Pancreas (tissue), 10 donors: ENCODE data around the gene PRR36. TPM values are rescaled to one million over a fixed set of nuclear protein-coding genes. Genes with fewer than 3 reads are reported as not detected.

ENCODE experiments used
- ATAC-seq, 4 donors: fragments of 200-7000 bp; cut with Tn5 transposase; one replicate each; pipeline versions ENCODE4 v1.8.0 to v1.9.1; 2020; ENCODE audit warnings: mild to moderate bottlenecking in 4 of 4, moderate library complexity in 4 of 4
- DNase-seq, 6 donors: peaks; one replicate each; pipeline ENCODE4 v3.0.0-alpha.2; 2020
- FAIRE-seq: peaks from 2 replicates; lab custom pipeline; 2012; peaks lifted over from hg19 to GRCh38; lab: Jason Lieb, UNC
- H3K27ac ChIP-seq, 4 donors: fragments of 200-600 bp; sonication (generic); 1 replicate in 3 of 4; 2 replicates in 1 of 4; pipeline versions ENCODE4 v1.5.0 to v1.8.0; 2020
- H3K27me3 ChIP-seq, 4 donors: fragments of 200-600 bp; one replicate each; pipeline ENCODE4 v1.8.0; 2021
- H3K36me3 ChIP-seq, 3 donors: fragments of 200-600 bp; sonication (generic) in 1 of 3; one replicate each; pipeline versions ENCODE4 v1.5.0 to v1.8.0; 2020 to 2021
- H3K4me1 ChIP-seq, 3 donors: fragments of 200-600 bp; one replicate each; pipeline ENCODE4 v1.8.0; 2021
- H3K4me3 ChIP-seq, 4 donors: fragments of 200-600 bp; sonication (generic) in 2 of 4; one replicate each; pipeline versions ENCODE4 v1.5.0 to v1.8.0; 2020 to 2021
- H3K9me3 ChIP-seq, 4 donors: fragments of 200-600 bp; one replicate each; pipeline ENCODE4 v1.8.0; 2021
- CTCF ChIP-seq, 4 donors: fragments of 200-600 bp; sonication (generic) in 3 of 4; IDR thresholded peaks; one replicate each; pipeline versions ENCODE4 v1.5.0 to v1.8.0; 2021; ENCODE audit warnings: antibody characterized with exemption in 4 of 4
- WGBS, 2 donors: extraction: QIAGEN DNeasy Blood & Tissue Kit; methylation state at CpG; one replicate each; pipeline ENCODE4 v1.1.7; 2013; 5-methylcytosine and 5-hydroxymethylcytosine counted together
- intact Hi-C, 3 donors: fragments of 100-400 bp; cut with DNase I; formaldehyde crosslinking; loops; one replicate each; pipeline versions ENCODE4 v1.11.1 to v1.14.2; 2022
- polyA plus RNA-seq, 2 donors: library from polyadenylated mRNA; stranded (reverse); fragments of 200-250 nt; gene quantifications; one replicate each; pipeline ENCODE4 v1.2.3, GENCODE V29; 2013
- total RNA-seq, 6 donors: library from RNA; stranded (reverse); fragmentation: NEBNext Ultra II Directional in 4 of 6; extraction: Animal tissue kit (Norgen Biotek cat#: 25700) in 4 of 6; gene quantifications; one replicate each; pipeline versions ENCODE4 v1.2.1 to v1.2.4, GENCODE V29; 2021 to 2023
- donor health status: healthy with polysubstance abuse.
- donor health status: DM: no; HTN: no; CAD: no; lungs with moderate emphysema.
- donor health status: DM: no; HTN: no; CAD: no.
- donor health status: control.
- donor health status: control.
- donor health status: Bipolar disorder and iron deficiency.
- donor health status: DM: yes; HTN: yes; CAD: no.
- donor health status: DM: no; HTN: no; CAD: no.
- donor health status: DM: no; HTN: no; CAD: no.
- donor health status: DM: yes; HTN: yes; CAD: no.

Gene PRR36
- total and polyA plus RNA-seq, 8 donors: 1.6 to 3.1 (median 2.0) TPM

- intact Hi-C loops: no loop called here
These were observed 40.4 kb upstream of the PRR36 start, which contains the start of gene TGFBR3L for GRCh38 chr19:7914598-7915045. TGFBR3L (plus strand) TSS chr19:7914830.

GRCh38 chr19:7914099-7914498 is 39.9 kb upstream of the PRR36 start:
- 50 to 52% methylated on average over 12 of the region's 12 CpGs for WGBS, 2 donors
- Histone ChIP-seq H3K9me3 (no peaks in the 10 kb centered on the region), H3K4me3 (no peak overlapping the region), H3K4me1 (peaks cover 0 to 18% (median 6%) of the 10 kb centered on the region in 3 donors), H3K36me3 (peaks cover 4 to 29% (median 22%) of the 10 kb centered on the region in 3 donors), H3K27me3 (peaks cover 0 to 6% (median 0%) of the 10 kb centered on the region in 4 donors), H3K27ac (no peak overlapping the region)
- intact Hi-C loops: no loop called here
- no peak for TF ChIP-seq CTCF (IDR thresholded peaks at IDR 0.05)
- peak in 1 of 6 donors; percentile 30 for DNase-seq
- no peak for ATAC-seq
- FAIRE-seq: no peak

More at GRCh38 chr19:7914598-7915045, 40.4 kb upstream of the PRR36 start, which contains the start of gene TGFBR3L:
- no peaks in the 10 kb centered on the region for H3K9me3 ChIP-seq
- ATAC-seq: peak in 2 of 4 donors; percentile 1 to 3
- DNase-seq: peak in 4 of 6 donors; percentile 8 to 82 (median 34)
- no peak for FAIRE-seq
- no peak within 1 kb of the TSS for H3K4me3 ChIP-seq
- H3K4me1 ChIP-seq: peaks cover 0 to 18% (median 6%) of the 10 kb centered on the region in 3 donors
- no peak for TF ChIP-seq CTCF (IDR thresholded peaks at IDR 0.05)
- H3K36me3 ChIP-seq: peaks cover 4 to 29% (median 22%) of the 10 kb centered on the region in 3 donors
- H3K27me3 ChIP-seq: peaks cover 0 to 6% (median 0%) of the 10 kb centered on the region in 4 donors
- no peak within 1 kb of the TSS for H3K27ac ChIP-seq
- 34 to 36% methylated on average over 12 of the region's 12 CpGs for WGBS, 2 donors

- FAIRE-seq (no peak), ATAC-seq (no peak), DNase-seq (no peak)
- 87 to 90% methylated on average over 10 of the region's 10 CpGs for WGBS, 2 donors
- H3K9me3 ChIP-seq: no peaks in the 10 kb centered on the region
- peaks cover 0 to 6% (median 0%) of the 10 kb centered on the region in 4 donors for H3K27me3 ChIP-seq
- intact Hi-C loops: no loop called here
- H3K27ac ChIP-seq: no peak overlapping the region
- TF ChIP-seq CTCF (IDR thresholded peaks at IDR 0.05): no peak
- H3K4me3 ChIP-seq: no peak overlapping the region
- peaks cover 0 to 18% (median 6%) of the 10 kb centered on the region in 3 donors for H3K4me1 ChIP-seq
- H3K36me3 ChIP-seq: peaks cover 4 to 29% (median 22%) of the 10 kb centered on the region in 3 donors
These were observed 39.5 kb upstream of the PRR36 start for GRCh38 chr19:7913652-7914051.

GRCh38 chr19:7912697-7913564 is 38.7 kb upstream of the PRR36 start:
- intact Hi-C loops: no loop called here
- Histone ChIP-seq H3K4me3 (no peak overlapping the region), H3K9me3 (no peaks in the 10 kb centered on the region), H3K36me3 (peaks cover 4 to 29% (median 22%) of the 10 kb centered on the region in 3 donors), H3K27me3 (peaks cover 0 to 6% (median 0%) of the 10 kb centered on the region in 4 donors), H3K27ac (no peak overlapping the region), H3K4me1 (peaks cover 0 to 17% (median 6%) of the 10 kb centered on the region in 3 donors)
- ATAC-seq (no peak), DNase-seq (peak in 3 of 6 donors; percentile 39 to 75 (median 55)), FAIRE-seq (no peak)
- no peak for TF ChIP-seq CTCF (IDR thresholded peaks at IDR 0.05)
- whole genome bisulfite sequencing, 2 donors: 92 to 94% methylated on average over 39 of the region's 39 CpGs
